ENCODE results near the gene AMBRA1.

GRCh38 chr11:46402957-46403902, 190.6 kb downstream of the AMBRA1 start:
- TF ChIP-seq, protein P1, sequence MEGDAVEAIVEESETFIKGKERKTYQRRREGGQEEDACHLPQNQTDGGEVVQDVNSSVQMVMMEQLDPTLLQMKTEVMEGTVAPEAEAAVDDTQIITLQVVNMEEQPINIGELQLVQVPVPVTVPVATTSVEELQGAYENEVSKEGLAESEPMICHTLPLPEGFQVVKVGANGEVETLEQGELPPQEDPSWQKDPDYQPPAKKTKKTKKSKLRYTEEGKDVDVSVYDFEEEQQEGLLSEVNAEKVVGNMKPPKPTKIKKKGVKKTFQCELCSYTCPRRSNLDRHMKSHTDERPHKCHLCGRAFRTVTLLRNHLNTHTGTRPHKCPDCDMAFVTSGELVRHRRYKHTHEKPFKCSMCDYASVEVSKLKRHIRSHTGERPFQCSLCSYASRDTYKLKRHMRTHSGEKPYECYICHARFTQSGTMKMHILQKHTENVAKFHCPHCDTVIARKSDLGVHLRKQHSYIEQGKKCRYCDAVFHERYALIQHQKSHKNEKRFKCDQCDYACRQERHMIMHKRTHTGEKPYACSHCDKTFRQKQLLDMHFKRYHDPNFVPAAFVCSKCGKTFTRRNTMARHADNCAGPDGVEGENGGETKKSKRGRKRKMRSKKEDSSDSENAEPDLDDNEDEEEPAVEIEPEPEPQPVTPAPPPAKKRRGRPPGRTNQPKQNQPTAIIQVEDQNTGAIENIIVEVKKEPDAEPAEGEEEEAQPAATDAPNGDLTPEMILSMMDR (conservative IDR thresholded peaks at IDR 0.05 in 1 of 2, IDR thresholded peaks at IDR 0.05 in 1 of 2; ENCODE audit: extremely low read depth in 1 of 2, insufficient read depth in 1 of 2, low read depth in 1 of 2, low read length in 2 of 2): no peak
- TF ChIP-seq EZH2 (IDR thresholded peaks at IDR 0.05; ENCODE audit: borderline replicate concordance, low read length): no peak
